ENCODE results near the gene PTBP2. TPM values are rescaled to one million over a fixed set of nuclear protein-coding genes. Genes with fewer than 3 reads are reported as not detected.

Gene PTBP2
- 11.8 and 12.4 TPM in 2 replicates for total RNA-seq (2014; rRNA removed; shearing (Covaris generic))

- DNase-seq (ENCODE audit: low spot score) = peak; percentile 46
Observed at GRCh38 chr1:96721416-96722160, at the start of gene PTBP2. Gene PTBP2, plus strand, starts transcription at chr1:96721784. Its CDS starts 81 bp downstream, at chr1:96721865.

GRCh38 chr1:96674915-96675314, 46.7 kb upstream of the PTBP2 start:
- no peak for DNase-seq (ENCODE audit: low spot score)

GRCh38 chr1:96682056-96682455, 39.5 kb upstream of the PTBP2 start:
- DNase-seq (ENCODE audit: low spot score) = no peak

GRCh38 chr1:96683931-96684330, 37.7 kb upstream of the PTBP2 start:
- no peak for DNase-seq (ENCODE audit: low spot score)

- DNase-seq (ENCODE audit: low spot score) = no peak
Observed at GRCh38 chr1:96684744-96685143, 36.8 kb upstream of the PTBP2 start.

GRCh38 chr1:96688767-96689166, 32.8 kb upstream of the PTBP2 start:
- DNase-seq (ENCODE audit: low spot score) = no peak

GRCh38 chr1:96695954-96696353, 25.6 kb upstream of the PTBP2 start:
- DNase-seq (ENCODE audit: low spot score) = no peak

- peak; percentile 53 for DNase-seq (ENCODE audit: low spot score)
Observed at GRCh38 chr1:96698342-96698983, 23.1 kb upstream of the PTBP2 start.

- no peak for DNase-seq (ENCODE audit: low spot score)
Observed at GRCh38 chr1:96703186-96703585, 18.4 kb upstream of the PTBP2 start.

GRCh38 chr1:96707023-96707422, 14.6 kb upstream of the PTBP2 start:
- no peak for DNase-seq (ENCODE audit: low spot score)

GRCh38 chr1:96708482-96708881, 13.1 kb upstream of the PTBP2 start:
- DNase-seq (ENCODE audit: low spot score) = no peak

- DNase-seq (ENCODE audit: low spot score) = no peak
Observed at GRCh38 chr1:96710708-96711477, 10.7 kb upstream of the PTBP2 start.

- no peak for DNase-seq (ENCODE audit: low spot score)
Observed at GRCh38 chr1:96713649-96714048, 7.9 kb upstream of the PTBP2 start.

- no peak for DNase-seq (ENCODE audit: low spot score)
Observed at GRCh38 chr1:96714881-96715280, 6.7 kb upstream of the PTBP2 start.

- DNase-seq (ENCODE audit: low spot score) = no peak
Observed at GRCh38 chr1:96715482-96715881, 6.1 kb upstream of the PTBP2 start.

- no peak for DNase-seq (ENCODE audit: low spot score)
Observed at GRCh38 chr1:96721053-96721415, 550 bp upstream of the PTBP2 start.

GRCh38 chr1:96722161-96722922, 758 bp downstream of the PTBP2 start:
- DNase-seq (ENCODE audit: low spot score) = peak; percentile 33

- no peak for DNase-seq (ENCODE audit: low spot score)
Observed at GRCh38 chr1:96722958-96723357, 1.4 kb downstream of the PTBP2 start.

GRCh38 chr1:96723377-96723776, 1.8 kb downstream of the PTBP2 start:
- DNase-seq (ENCODE audit: low spot score) = no peak

- no peak for DNase-seq (ENCODE audit: low spot score)
Observed at GRCh38 chr1:96723936-96724335, 2.4 kb downstream of the PTBP2 start.

GRCh38 chr1:96727860-96728259, 6.3 kb downstream of the PTBP2 start:
- no peak for DNase-seq (ENCODE audit: low spot score)

Measured in A172 (cell line).